DMS79 (cell line): Measurements from ENCODE around the gene OPRL1.

Source experiments
- DNase-seq: peaks from one replicate; lab custom pipeline; 2025; lab: John Stamatoyannopoulos, UW

The OPRL1 gene

GRCh38 chr20:64042054-64042781 is 37.7 kb upstream of the OPRL1 start:
- DNase-seq = no peak

- no peak for DNase-seq
Measured at GRCh38 chr20:64043768-64044167, 36.1 kb upstream of the OPRL1 start.

GRCh38 chr20:64044484-64045247 is 35.2 kb upstream of the OPRL1 start:
- no peak for DNase-seq

- DNase-seq = no peak
Measured at GRCh38 chr20:64045346-64046011, 34.4 kb upstream of the OPRL1 start.

- DNase-seq = no peak
Measured at GRCh38 chr20:64047046-64047389, 32.9 kb upstream of the OPRL1 start.

DNA sequence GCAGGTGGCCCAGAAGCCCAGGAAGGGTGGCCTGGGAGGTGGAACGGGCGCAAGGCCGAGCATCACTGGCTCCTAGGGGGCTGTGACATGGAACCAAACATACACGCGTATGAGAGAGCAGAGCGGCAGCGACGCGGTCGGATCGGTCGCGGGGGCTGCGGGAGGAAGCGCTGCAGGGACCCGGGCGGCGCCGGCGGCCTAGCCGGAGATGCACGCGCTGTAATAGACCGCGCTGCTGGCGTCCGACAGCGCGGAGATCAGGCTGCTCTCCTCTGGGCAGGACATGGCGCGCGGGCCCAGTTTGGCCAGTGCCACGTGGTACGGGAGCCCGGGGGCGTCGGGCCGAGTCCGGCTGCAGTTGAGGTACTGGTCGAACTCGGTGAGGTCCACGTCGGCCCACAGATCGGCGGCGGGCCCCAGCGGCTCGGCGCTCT is 31.9 kb upstream of the OPRL1 start:
- DNase-seq = no peak

GRCh38 chr20:64048402-64049044 is 31.4 kb upstream of the OPRL1 start:
- no peak for DNase-seq

DNA sequence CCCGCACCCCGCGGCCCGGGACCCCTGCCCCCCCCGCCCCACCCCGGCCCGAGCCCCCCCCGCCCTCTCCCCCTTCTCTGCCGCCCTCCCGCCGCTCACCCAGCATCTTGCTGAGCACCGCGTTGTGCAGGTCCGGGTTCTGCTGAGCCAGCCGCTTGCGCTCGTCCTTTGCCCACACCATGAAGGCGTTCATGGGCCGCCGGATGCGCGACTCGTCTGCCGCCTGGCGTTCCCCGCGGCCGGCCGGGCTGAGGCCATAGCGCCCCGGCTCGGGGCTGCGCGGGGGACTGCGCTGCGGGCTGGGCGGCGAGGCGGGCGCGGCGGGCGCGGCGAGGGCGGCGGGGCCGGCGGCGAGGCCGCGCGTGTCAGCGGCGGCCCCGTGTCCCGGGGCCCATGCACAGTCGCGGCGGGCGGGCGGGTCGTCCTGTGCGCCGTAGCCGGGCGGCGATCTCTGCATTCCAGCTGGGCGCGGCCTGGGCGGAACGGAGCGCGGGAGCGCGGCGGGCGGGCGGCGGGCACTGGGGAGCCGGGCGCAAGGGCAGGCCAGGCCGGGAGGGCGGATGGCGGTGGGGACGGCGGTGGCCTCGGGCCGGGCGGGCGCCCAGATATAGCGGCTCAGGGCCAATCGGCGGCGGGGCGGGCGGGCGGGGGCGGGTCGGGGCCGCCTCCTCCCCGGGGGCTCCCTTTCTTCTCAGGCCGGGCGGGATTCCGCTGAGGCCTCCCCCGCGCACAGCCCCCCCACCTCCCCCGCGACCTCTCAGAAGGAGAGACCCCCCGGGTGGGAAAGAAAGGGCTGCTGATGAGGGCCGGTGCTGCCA is 30.6 kb upstream of the OPRL1 start, which contains the start of gene SOX18:
Gene SOX18, minus strand, starts transcription at position 580 of the 818 bp plus-strand sequence. Its CDS starts 123 bp downstream, at position 457.
- no peak for DNase-seq

GRCh38 chr20:64049878-64050260 is 30.0 kb upstream of the OPRL1 start:
- no peak for DNase-seq

DNA sequence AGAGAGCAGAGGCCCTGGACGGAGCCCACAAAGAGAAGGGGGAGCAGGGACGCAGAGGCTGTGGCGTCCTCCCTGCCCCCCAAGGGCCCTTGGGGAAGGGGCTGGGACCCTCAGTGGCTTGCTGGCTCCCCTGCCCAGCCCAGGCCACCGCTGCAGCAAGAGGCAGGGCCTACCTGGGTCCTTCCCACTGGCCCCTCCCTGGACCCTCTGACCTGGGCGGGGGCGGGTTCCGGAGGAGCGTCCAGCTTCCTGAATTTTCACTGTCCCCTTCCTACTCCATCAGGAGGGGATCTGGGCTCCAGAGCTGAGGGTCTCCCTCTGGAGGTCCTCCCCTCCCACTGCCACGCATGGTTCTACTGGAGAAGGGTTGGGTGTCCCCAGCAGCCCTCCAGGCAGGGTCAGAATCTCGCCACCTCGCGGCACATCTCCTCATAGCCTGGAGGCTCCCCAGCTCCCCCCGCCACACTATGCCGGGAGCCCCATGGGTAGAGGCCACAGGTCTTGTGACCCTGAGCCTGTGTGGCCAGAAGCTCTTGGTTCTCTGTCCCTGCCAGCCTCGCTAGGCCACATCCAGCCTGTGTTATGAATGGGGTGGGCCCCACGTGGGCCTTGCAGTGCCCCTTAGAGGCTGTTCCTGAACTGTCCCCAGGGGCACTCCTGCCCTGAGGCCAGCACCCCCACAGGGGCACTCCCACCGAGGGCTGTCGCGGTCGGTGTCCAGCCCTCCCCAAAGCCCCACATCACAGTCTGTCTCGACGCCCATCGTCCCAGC is 29.4 kb upstream of the OPRL1 start:
- no peak for DNase-seq

DNA sequence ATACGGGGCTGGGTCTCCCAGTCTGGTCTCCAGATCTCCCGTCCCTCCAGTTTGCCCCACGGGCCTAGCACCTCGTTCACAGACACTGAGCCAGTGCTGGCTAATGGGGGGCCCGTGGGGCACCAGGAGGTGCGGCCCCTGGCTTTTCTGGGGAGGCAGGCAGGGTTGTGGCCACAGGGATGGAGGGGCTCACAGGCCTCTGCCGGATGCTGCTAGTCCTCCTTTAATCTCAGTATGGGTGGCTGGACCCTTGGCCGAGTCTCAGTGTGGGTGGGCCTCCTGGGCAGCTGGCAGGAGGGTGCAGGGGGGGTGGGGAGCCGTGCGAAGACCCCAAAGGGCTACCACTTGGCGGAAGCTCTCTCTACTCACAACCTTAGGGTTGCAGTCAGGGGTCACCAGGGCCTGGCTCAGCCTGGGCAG is 28.8 kb upstream of the OPRL1 start:
- no peak for DNase-seq

- DNase-seq = no peak
Measured at GRCh38 chr20:64051561-64052325, 28.1 kb upstream of the OPRL1 start.

DNA sequence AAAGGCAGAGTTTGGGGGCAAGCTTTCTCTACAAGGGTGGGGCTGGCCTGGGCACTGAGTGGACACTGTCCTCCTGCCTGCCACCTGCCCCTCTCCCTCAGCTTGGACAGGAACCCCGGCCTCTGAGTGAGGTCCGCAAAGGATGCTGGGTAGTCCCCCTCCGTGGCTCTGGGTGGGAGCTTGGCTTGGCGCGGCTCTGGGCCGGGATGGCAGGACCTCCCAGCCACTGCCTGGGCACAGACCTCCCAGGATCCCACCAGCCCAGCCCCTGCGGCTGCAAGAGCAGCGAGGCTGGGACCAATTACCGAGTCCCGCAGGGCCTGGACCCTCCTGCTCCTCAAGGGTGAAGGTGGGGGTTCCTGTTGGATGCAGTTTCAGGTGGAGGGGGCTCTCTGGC is 27.6 kb upstream of the OPRL1 start:
- no peak for DNase-seq

- no peak for DNase-seq
Measured at GRCh38 chr20:64052987-64053840, 26.7 kb upstream of the OPRL1 start.

- no peak for DNase-seq
Measured at GRCh38 chr20:64053841-64054661, 25.8 kb upstream of the OPRL1 start.

- DNase-seq = no peak
Measured at GRCh38 chr20:64055396-64055892, 24.4 kb upstream of the OPRL1 start.

GRCh38 chr20:64055893-64056638 is 23.8 kb upstream of the OPRL1 start:
- no peak for DNase-seq

GRCh38 chr20:64056639-64056888 is 23.3 kb upstream of the OPRL1 start:
- no peak for DNase-seq
